Activated T-helper 2 cell treated with anti-CD3 and anti-CD28 coated beads, Interferon-gamma antibody, Interleukin-2, Interleukin-4, amounts not matched to agents 10 μg/mL and 5 μg/mL and 100 μg/mL, durations not matched to agents 14 hours and 24 hours and 36 hours (primary cell): ENCODE results near the gene ATP2A1. TPM values are rescaled to one million over a fixed set of nuclear protein-coding genes. Genes with fewer than 3 reads are reported as not detected.

ENCODE experiments used
- DNase-seq: peaks from one replicate; pipeline ENCODE4 v3.0.0; 2021; ENCODE audit warnings: low spot score
- H3K27ac Mint-ChIP-seq: one replicate; pipeline ENCODE4 v1.8.0; 2021; ENCODE audit warnings: mixed read lengths
- H3K27me3 Mint-ChIP-seq: one replicate; pipeline ENCODE4 v1.8.0; 2021; ENCODE audit warnings: low read depth, mixed read lengths
- H3K36me3 Mint-ChIP-seq: one replicate; pipeline ENCODE4 v1.8.0; 2021; ENCODE audit warnings: low read depth, mixed read lengths
- H3K4me1 Mint-ChIP-seq: one replicate; pipeline ENCODE4 v1.8.0; 2021; ENCODE audit warnings: low read depth, mixed read lengths
- H3K4me3 Mint-ChIP-seq: one replicate; pipeline ENCODE4 v1.8.0; 2021; ENCODE audit warnings: low read depth, mild to moderate bottlenecking, moderate library complexity, mixed read lengths
- H3K9me3 Mint-ChIP-seq: one replicate; pipeline ENCODE4 v1.8.0; 2021; ENCODE audit warnings: mixed read lengths
- intact Hi-C: fragments of 100-400 bp; cut with micrococcal nuclease; formaldehyde crosslinking; loops from one replicate; pipeline ENCODE4 v1.15.1; 2023
- total RNA-seq: library from RNA; stranded (reverse); gene quantifications from 2 replicates; pipeline ENCODE4 v1.2.3, GENCODE V29; 2022

The ATP2A1 gene
- total RNA-seq, 1 donor from 2014 or later = 3.1 TPM

- peaks cover 23% of the 10 kb centered on the region for H3K4me1 Mint-ChIP-seq
- no peak overlapping the region for H3K27ac Mint-ChIP-seq
- H3K27me3 Mint-ChIP-seq = no peaks in the 10 kb centered on the region
- no peaks in the 10 kb centered on the region for H3K9me3 Mint-ChIP-seq
- H3K4me3 Mint-ChIP-seq = no peak overlapping the region
- DNase-seq = no peak
- peaks cover 61% of the 10 kb centered on the region for H3K36me3 Mint-ChIP-seq
- intact Hi-C loops = no loop called here
Measured at GRCh38 chr16:28842696-28843095, 35.6 kb upstream of the ATP2A1 start.

GRCh38 chr16:28843766-28844165 lies 34.5 kb upstream of the ATP2A1 start:
- Mint-ChIP-seq H3K4me1 (peaks cover 22% of the 10 kb centered on the region), H3K27me3 (no peaks in the 10 kb centered on the region), H3K4me3 (peak overlapping the region; percentile 8), H3K9me3 (no peaks in the 10 kb centered on the region), H3K36me3 (peaks cover 52% of the 10 kb centered on the region), H3K27ac (no peak overlapping the region)
- DNase-seq = no peak
- intact Hi-C loops = no loop called here

- intact Hi-C loops = no loop called here
- H3K4me1 Mint-ChIP-seq = peaks cover 22% of the 10 kb centered on the region
- DNase-seq = no peak
- H3K27ac Mint-ChIP-seq = peak overlapping the region; percentile 13
- no peaks in the 10 kb centered on the region for H3K9me3 Mint-ChIP-seq
- H3K36me3 Mint-ChIP-seq = peaks cover 48% of the 10 kb centered on the region
- peak overlapping the region; percentile 93 for H3K4me3 Mint-ChIP-seq
- H3K27me3 Mint-ChIP-seq = no peaks in the 10 kb centered on the region
Measured at GRCh38 chr16:28844226-28844885, 33.9 kb upstream of the ATP2A1 start.

- intact Hi-C loops = loop anchor here (5.0 kb wide), 1 partner anchor 82 kb away; the partner anchor contains the start of gene RABEP2
- Mint-ChIP-seq H3K27me3 (no peaks in the 10 kb centered on the region), H3K27ac (peak overlapping the region; percentile 97), H3K36me3 (peaks cover 48% of the 10 kb centered on the region), H3K9me3 (no peaks in the 10 kb centered on the region), H3K4me3 (peak overlapping the region; percentile 93), H3K4me1 (peaks cover 22% of the 10 kb centered on the region)
- peak; percentile 31 for DNase-seq
Measured at GRCh38 chr16:28845293-28845692, 33.0 kb upstream of the ATP2A1 start.

- Mint-ChIP-seq H3K4me3 (peak overlapping the region; percentile 93), H3K4me1 (peaks cover 22% of the 10 kb centered on the region), H3K27me3 (no peaks in the 10 kb centered on the region), H3K9me3 (no peaks in the 10 kb centered on the region), H3K27ac (peak overlapping the region; percentile 97), H3K36me3 (peaks cover 48% of the 10 kb centered on the region)
- no peak for DNase-seq
- intact Hi-C loops = loop anchor here (1.0 to 5.0 kb wide), 6 partner anchors 18 to 351 kb away; partner anchors contain the start of genes APOBR, NFATC2IP, RABEP2 and SH2B1
Measured at GRCh38 chr16:28845761-28846079, 32.6 kb upstream of the ATP2A1 start.

GRCh38 chr16:28846080-28846932 lies 32.0 kb upstream of the ATP2A1 start, which contains the start of gene TUFM:
TSS of gene TUFM (minus strand) at chr16:28846348. CDS start at chr16:28846269, 79 bp downstream.
- Mint-ChIP-seq H3K27me3 (no peaks in the 10 kb centered on the region), H3K9me3 (no peaks in the 10 kb centered on the region), H3K4me3 (peak within 1 kb of the TSS; percentile 93), H3K36me3 (peaks cover 45% of the 10 kb centered on the region), H3K27ac (peak within 1 kb of the TSS; percentile 97), H3K4me1 (peaks cover 22% of the 10 kb centered on the region)
- peak; percentile 98 for DNase-seq
- intact Hi-C loops = loop anchor here (1.0 to 5.0 kb wide), 6 partner anchors 17 to 352 kb away; partner anchors contain the start of genes APOBR, NFATC2IP, RABEP2 and SH2B1

- Mint-ChIP-seq H3K4me3 (peak overlapping the region; percentile 93), H3K36me3 (peaks cover 41% of the 10 kb centered on the region), H3K27ac (peak overlapping the region; percentile 97), H3K9me3 (no peaks in the 10 kb centered on the region), H3K27me3 (no peaks in the 10 kb centered on the region), H3K4me1 (peaks cover 22% of the 10 kb centered on the region)
- intact Hi-C loops = loop anchor here (1.0 to 5.0 kb wide), 6 partner anchors 16 to 353 kb away; partner anchors contain the start of genes APOBR, NFATC2IP, RABEP2 and SH2B1
- peak; percentile 15 for DNase-seq
Measured at GRCh38 chr16:28846933-28847273, 31.4 kb upstream of the ATP2A1 start.

- intact Hi-C loops = no loop called here
- DNase-seq = no peak
- Mint-ChIP-seq H3K4me3 (no peak overlapping the region), H3K27ac (no peak overlapping the region), H3K36me3 (peaks cover 11% of the 10 kb centered on the region), H3K4me1 (peaks cover 6% of the 10 kb centered on the region), H3K9me3 (no peaks in the 10 kb centered on the region), H3K27me3 (no peaks in the 10 kb centered on the region)
Measured at GRCh38 chr16:28858421-28858820, 19.9 kb upstream of the ATP2A1 start.

GRCh38 chr16:28859326-28859725 lies 19.0 kb upstream of the ATP2A1 start:
- Mint-ChIP-seq H3K4me3 (no peak overlapping the region), H3K36me3 (peaks cover 12% of the 10 kb centered on the region), H3K9me3 (no peaks in the 10 kb centered on the region), H3K4me1 (peaks cover 7% of the 10 kb centered on the region), H3K27me3 (no peaks in the 10 kb centered on the region), H3K27ac (no peak overlapping the region)
- intact Hi-C loops = no loop called here
- DNase-seq = no peak

GRCh38 chr16:28863929-28864793 lies 14.1 kb upstream of the ATP2A1 start:
- Mint-ChIP-seq H3K4me1 (peaks cover 8% of the 10 kb centered on the region), H3K27ac (peak overlapping the region; percentile 98), H3K4me3 (peak overlapping the region; percentile 96), H3K27me3 (no peaks in the 10 kb centered on the region), H3K9me3 (no peaks in the 10 kb centered on the region), H3K36me3 (peaks cover 22% of the 10 kb centered on the region)
- DNase-seq = peak; percentile 19
- intact Hi-C loops = loop anchor here (1.0 to 2.0 kb wide), 3 partner anchors 15 to 40 kb away; partner anchors contain the start of genes ATP2A1 and TUFM

- Mint-ChIP-seq H3K27ac (no peak overlapping the region), H3K4me1 (peaks cover 8% of the 10 kb centered on the region), H3K27me3 (no peaks in the 10 kb centered on the region), H3K36me3 (peaks cover 32% of the 10 kb centered on the region), H3K9me3 (no peaks in the 10 kb centered on the region), H3K4me3 (peak overlapping the region; percentile 96)
- no peak for DNase-seq
- intact Hi-C loops = no loop called here
Measured at GRCh38 chr16:28865001-28865688, 13.1 kb upstream of the ATP2A1 start.
